HG02588 (cell line): ENCODE data around the gene FAM76B.
"Not testable (repeated sequence)": the region's sequence is repeated elsewhere in the genome, so short reads cannot be mapped to it uniquely, and the experiment has no call there.

Source experiments
- ATAC-seq: cut with Tn5 transposase; IDR thresholded peaks from one replicate; pipeline ENCODE4 v1.9.1; 2021; ENCODE audit warnings: mild to moderate bottlenecking, moderate library complexity; ENCODE audit not compliant: unreplicated experiment

The FAM76B gene

GRCh38 chr11:95789506-95790122, at the start of gene FAM76B:
Gene FAM76B (minus strand): TSS chr11:95789782. CDS start chr11:95789478, 304 bp downstream.
- ATAC-seq, result peak; percentile 72

- peak; percentile 94 for ATAC-seq
These were observed 46.3 kb upstream of the FAM76B start for GRCh38 chr11:95835768-95836488.

- ATAC-seq, result no peak
These were observed 45.8 kb upstream of the FAM76B start for GRCh38 chr11:95835351-95835750.

- ATAC-seq, result no peak
These were observed 43.8 kb upstream of the FAM76B start for GRCh38 chr11:95833378-95833777.

GRCh38 chr11:95832763-95833162, 43.2 kb upstream of the FAM76B start:
- ATAC-seq, result no peak

- no peak for ATAC-seq
These were observed 41.8 kb upstream of the FAM76B start for GRCh38 chr11:95831198-95831883.

GRCh38 chr11:95829580-95830259, 40.1 kb upstream of the FAM76B start:
- no peak for ATAC-seq

GRCh38 chr11:95827696-95828095, 38.1 kb upstream of the FAM76B start:
- no peak for ATAC-seq

- no peak for ATAC-seq
These were observed 32.1 kb upstream of the FAM76B start for GRCh38 chr11:95821640-95822039.

GRCh38 chr11:95816037-95816436, 26.5 kb upstream of the FAM76B start:
- no peak for ATAC-seq

- not testable (repeated sequence) for ATAC-seq
These were observed 21.5 kb upstream of the FAM76B start for GRCh38 chr11:95811052-95811451.

GRCh38 chr11:95806464-95806863, 16.9 kb upstream of the FAM76B start:
- not testable (repeated sequence) for ATAC-seq

GRCh38 chr11:95805869-95806268, 16.3 kb upstream of the FAM76B start:
- no peak for ATAC-seq

- no peak for ATAC-seq
These were observed 14.4 kb upstream of the FAM76B start for GRCh38 chr11:95803973-95804372.

- ATAC-seq, result no peak
These were observed 13.2 kb upstream of the FAM76B start for GRCh38 chr11:95802806-95803205.

GRCh38 chr11:95800438-95800837, 10.9 kb upstream of the FAM76B start:
- no peak for ATAC-seq

- ATAC-seq, result no peak
These were observed 10.0 kb upstream of the FAM76B start for GRCh38 chr11:95799546-95799945.

- no peak for ATAC-seq
These were observed 6.9 kb upstream of the FAM76B start for GRCh38 chr11:95796501-95796900.

- no peak for ATAC-seq
These were observed 6.2 kb upstream of the FAM76B start for GRCh38 chr11:95795627-95796295.

GRCh38 chr11:95794086-95794485, 4.5 kb upstream of the FAM76B start:
- no peak for ATAC-seq

GRCh38 chr11:95793116-95793515, 3.5 kb upstream of the FAM76B start:
- ATAC-seq, result no peak
